Measurements from ENCODE around the gene ZC2HC1C.

Gene ZC2HC1C

DNA sequence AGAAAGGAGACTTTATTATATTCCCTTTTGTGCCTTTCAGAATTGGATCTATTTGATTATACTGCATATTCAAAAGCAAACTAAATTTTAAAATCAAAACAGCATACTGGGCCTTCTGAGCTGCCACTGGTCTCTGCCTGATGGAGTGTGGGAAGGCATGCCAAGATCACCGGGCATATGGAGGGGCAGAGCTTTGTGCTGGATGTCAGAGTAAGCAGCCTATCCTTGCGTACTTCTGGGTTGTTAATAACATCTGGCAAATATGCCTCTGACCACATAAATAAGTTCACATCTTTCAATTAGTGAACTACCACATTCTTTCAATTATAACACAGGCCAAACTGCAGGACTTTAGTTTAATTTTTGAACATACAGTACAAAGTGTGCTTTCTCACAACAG, 36.5 kb upstream of the ZC2HC1C start:
- no peak overlapping the region for H3K4me3 ChIP-seq (ENCODE audit: low read depth, low read length)
- no peak for DNase-seq (ENCODE audit: low read depth)
- no peak for TF ChIP-seq MYC (IDR thresholded peaks at IDR 0.05; ENCODE audit: low read depth, low read length)
- TF ChIP-seq, protein P1, sequence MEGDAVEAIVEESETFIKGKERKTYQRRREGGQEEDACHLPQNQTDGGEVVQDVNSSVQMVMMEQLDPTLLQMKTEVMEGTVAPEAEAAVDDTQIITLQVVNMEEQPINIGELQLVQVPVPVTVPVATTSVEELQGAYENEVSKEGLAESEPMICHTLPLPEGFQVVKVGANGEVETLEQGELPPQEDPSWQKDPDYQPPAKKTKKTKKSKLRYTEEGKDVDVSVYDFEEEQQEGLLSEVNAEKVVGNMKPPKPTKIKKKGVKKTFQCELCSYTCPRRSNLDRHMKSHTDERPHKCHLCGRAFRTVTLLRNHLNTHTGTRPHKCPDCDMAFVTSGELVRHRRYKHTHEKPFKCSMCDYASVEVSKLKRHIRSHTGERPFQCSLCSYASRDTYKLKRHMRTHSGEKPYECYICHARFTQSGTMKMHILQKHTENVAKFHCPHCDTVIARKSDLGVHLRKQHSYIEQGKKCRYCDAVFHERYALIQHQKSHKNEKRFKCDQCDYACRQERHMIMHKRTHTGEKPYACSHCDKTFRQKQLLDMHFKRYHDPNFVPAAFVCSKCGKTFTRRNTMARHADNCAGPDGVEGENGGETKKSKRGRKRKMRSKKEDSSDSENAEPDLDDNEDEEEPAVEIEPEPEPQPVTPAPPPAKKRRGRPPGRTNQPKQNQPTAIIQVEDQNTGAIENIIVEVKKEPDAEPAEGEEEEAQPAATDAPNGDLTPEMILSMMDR (IDR thresholded peaks at IDR 0.05; ENCODE audit: low read depth, low read length): no peak
- TF ChIP-seq, protein P2, sequence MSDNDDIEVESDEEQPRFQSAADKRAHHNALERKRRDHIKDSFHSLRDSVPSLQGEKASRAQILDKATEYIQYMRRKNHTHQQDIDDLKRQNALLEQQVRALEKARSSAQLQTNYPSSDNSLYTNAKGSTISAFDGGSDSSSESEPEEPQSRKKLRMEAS (IDR thresholded peaks at IDR 0.05; ENCODE audit: low read depth, low read length): no peak
- no peak for TF ChIP-seq POLR2A (IDR thresholded peaks at IDR 0.05; ENCODE audit: extremely low read depth, insufficient read length)

DNA sequence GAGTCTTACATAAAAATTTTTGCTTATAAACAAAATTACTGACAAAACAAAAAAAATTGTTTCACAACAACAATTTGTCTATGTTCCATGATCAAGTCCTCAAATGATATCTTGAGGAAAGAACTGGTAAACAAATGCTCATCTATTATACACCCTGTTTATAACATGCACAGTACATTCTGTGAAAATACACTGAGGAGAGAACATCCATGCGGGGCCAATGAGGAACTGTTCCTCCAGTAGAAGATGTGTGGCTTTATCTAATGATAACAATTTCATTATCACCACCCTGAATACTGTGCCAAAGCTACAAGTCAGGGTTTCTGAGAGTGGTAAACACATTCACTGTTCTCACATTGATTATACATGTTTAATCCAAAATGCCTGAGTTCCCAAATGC, 28.9 kb upstream of the ZC2HC1C start:
- no peak for DNase-seq (ENCODE audit: low read depth)
- TF ChIP-seq MYC (IDR thresholded peaks at IDR 0.05; ENCODE audit: low read depth, low read length) (no peak), POLR2A (IDR thresholded peaks at IDR 0.05; ENCODE audit: extremely low read depth, insufficient read length) (no peak)

DNA sequence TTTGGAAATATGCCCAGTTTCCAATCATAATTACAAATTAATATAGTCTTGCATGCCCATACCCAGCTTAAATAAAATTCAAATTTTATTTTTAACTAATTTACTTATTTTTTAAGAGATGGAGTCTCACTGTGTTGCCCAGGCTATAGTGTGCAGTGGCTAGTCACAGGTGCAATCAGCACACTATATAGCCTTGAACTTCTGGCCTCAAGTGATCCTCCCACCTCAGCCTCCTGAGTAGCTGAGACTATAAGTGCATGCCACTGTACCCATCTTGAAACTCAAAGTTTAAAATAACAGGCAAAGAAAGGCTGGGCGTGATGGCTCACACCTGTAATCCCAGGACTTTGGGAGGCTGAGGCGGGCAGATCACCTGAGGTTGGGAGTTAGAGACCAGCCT, 28.5 kb upstream of the ZC2HC1C start:
- no peak for DNase-seq (ENCODE audit: low read depth)
- no peak overlapping the region for H3K4me3 ChIP-seq (ENCODE audit: low read depth, low read length)
- TF ChIP-seq, protein P2 (IDR thresholded peaks at IDR 0.05; ENCODE audit: low read depth, low read length): no peak
- TF ChIP-seq, protein P1 (IDR thresholded peaks at IDR 0.05; ENCODE audit: low read depth, low read length): no peak
- TF ChIP-seq MYC (IDR thresholded peaks at IDR 0.05; ENCODE audit: low read depth, low read length) (no peak), POLR2A (IDR thresholded peaks at IDR 0.05; ENCODE audit: extremely low read depth, insufficient read length) (no peak)

More for the DNA sequence above, 28.9 kb upstream of the ZC2HC1C start:
- H3K4me3 ChIP-seq (ENCODE audit: low read depth, low read length): no peak overlapping the region

DNA sequence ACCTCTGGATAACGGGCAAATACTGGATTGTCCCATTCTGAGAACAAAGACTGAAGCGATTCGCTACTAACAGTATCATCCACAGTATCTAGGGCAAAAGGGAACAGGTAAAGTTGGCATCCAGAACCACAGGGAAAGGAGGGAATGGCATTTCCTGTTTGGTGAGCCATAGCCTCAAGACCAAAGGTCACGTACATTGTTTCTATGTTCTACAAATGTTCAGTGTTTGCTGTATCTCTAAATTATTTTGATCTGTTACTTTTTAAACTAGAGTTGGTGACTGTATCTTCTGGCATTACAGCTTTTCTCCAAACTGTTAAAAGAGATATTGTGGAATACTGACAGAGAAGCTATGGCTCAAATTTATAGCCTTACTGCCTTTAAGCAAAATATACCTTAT, 27.8 kb upstream of the ZC2HC1C start:
- TF ChIP-seq POLR2A (IDR thresholded peaks at IDR 0.05; ENCODE audit: extremely low read depth, insufficient read length): no peak
- TF ChIP-seq, protein P2 (IDR thresholded peaks at IDR 0.05; ENCODE audit: low read depth, low read length): no peak
- TF ChIP-seq MYC (IDR thresholded peaks at IDR 0.05; ENCODE audit: low read depth, low read length): no peak
- TF ChIP-seq, protein P1 (IDR thresholded peaks at IDR 0.05; ENCODE audit: low read depth, low read length): no peak
- H3K4me3 ChIP-seq (ENCODE audit: low read depth, low read length): no peak overlapping the region
- no peak for DNase-seq (ENCODE audit: low read depth)

DNA sequence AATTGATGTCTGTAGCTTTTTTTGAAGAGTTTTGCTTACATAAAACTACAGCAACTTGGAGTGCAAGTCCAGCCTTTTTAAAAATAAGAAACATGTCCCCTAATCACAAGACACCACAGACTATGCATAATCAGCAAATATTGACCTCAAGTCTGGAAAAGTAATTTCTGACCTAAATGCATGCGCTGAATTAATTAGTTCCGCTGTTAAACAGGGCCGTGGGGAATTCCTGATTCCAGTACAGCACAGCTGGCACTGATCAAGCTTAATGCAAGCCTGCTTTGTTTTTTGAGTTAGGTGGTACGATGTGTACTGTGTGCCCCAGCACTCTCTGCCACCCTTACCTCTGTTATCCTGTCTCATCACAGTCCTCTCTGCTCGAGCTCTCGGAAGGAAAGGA, 27.4 kb upstream of the ZC2HC1C start:
- no peak for DNase-seq (ENCODE audit: low read depth)
- TF ChIP-seq POLR2A (IDR thresholded peaks at IDR 0.05; ENCODE audit: extremely low read depth, insufficient read length): no peak
- TF ChIP-seq MYC (IDR thresholded peaks at IDR 0.05; ENCODE audit: low read depth, low read length): no peak
- TF ChIP-seq, protein P2 (IDR thresholded peaks at IDR 0.05; ENCODE audit: low read depth, low read length): no peak
- H3K4me3 ChIP-seq (ENCODE audit: low read depth, low read length): no peak overlapping the region

DNA sequence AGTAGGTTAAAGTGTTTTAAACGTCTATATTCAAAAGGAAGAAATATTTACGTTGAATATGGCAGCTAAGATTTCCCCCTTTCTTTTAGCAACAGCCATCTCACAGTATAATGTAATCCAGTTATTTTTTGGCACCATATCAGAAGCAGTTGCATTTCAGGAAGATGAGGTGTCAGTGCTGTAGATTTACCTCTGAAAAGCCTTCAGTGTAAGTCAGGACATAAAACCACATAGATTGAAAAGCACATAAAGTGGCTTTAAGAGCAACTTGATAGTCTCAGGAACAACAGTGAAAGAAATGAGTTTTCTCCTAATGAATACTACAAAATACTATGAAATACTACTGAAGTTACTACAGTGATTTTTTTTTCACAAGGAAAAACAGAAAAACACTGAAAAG, 25.1 kb upstream of the ZC2HC1C start:
- no peak overlapping the region for H3K4me3 ChIP-seq (ENCODE audit: low read depth, low read length)
- no peak for TF ChIP-seq MYC (IDR thresholded peaks at IDR 0.05; ENCODE audit: low read depth, low read length)
- TF ChIP-seq, protein P1 (IDR thresholded peaks at IDR 0.05; ENCODE audit: low read depth, low read length): no peak
- DNase-seq (ENCODE audit: low read depth): no peak

DNA sequence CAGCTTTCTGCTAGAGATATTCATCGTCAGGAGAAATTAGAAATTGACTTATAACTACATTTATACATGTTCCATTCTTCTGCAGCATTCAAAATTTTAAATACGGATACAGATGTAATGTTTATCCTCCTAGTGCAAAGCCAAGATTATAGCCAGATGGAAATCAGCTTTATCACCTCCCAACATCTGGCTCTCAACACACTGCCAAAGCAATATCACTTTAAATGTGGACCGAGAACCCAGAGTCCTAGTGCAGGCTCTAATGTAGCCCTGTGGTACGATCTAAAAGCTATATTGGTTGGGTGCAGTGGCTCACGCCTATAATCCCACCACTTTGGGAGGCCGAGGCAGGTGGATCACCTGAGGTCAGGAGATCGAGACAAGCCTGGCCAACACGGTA, 24.7 kb upstream of the ZC2HC1C start:
- DNase-seq (ENCODE audit: low read depth): no peak
- no peak overlapping the region for H3K4me3 ChIP-seq (ENCODE audit: low read depth, low read length)
- TF ChIP-seq POLR2A (IDR thresholded peaks at IDR 0.05; ENCODE audit: extremely low read depth, insufficient read length) (no peak), MYC (IDR thresholded peaks at IDR 0.05; ENCODE audit: low read depth, low read length) (no peak)
- TF ChIP-seq, protein P1 (IDR thresholded peaks at IDR 0.05; ENCODE audit: low read depth, low read length): no peak
- TF ChIP-seq, protein P2 (IDR thresholded peaks at IDR 0.05; ENCODE audit: low read depth, low read length): no peak

All from NB4 (cell line).